Activated B cell treated with CpG ODN at 0.5 μM for 24 hours (primary cell): Measurements from ENCODE around the gene SKP1. TPM values are rescaled to one million over a fixed set of nuclear protein-coding genes. Genes with fewer than 3 reads are reported as not detected.

Source experiments
- ATAC-seq: fragments of 200-7000 bp; cut with Tn5 transposase; one replicate; pipeline ENCODE4 v1.10.0; 2021; ENCODE audit warnings: low read depth, mild to moderate bottlenecking, moderate library complexity
- CTCF ChIA-PET: fragments of 350-600 bp; sonication (Branson Sonifier 250); formaldehyde crosslinking; loops from one replicate; lab custom pipeline; 2021; ENCODE audit warnings: antibody characterized with exemption; lab: Charles Lee
- POLR2A ChIA-PET: fragments of 350-600 bp; sonication (Branson Sonifier 250); formaldehyde crosslinking; loops from one replicate; lab custom pipeline; 2021; ENCODE audit warnings: antibody characterized with exemption; lab: Charles Lee
- DNase-seq: peaks from one replicate; pipeline ENCODE4 v3.0.0; 2022
- H3K27ac Mint-ChIP-seq: one replicate; pipeline ENCODE4 v1.8.0; 2020; ENCODE audit warnings: mixed read lengths
- H3K27me3 Mint-ChIP-seq: one replicate; pipeline ENCODE4 v1.8.0; 2021; ENCODE audit warnings: mixed read lengths
- H3K36me3 Mint-ChIP-seq: one replicate; pipeline ENCODE4 v1.8.0; 2021; ENCODE audit warnings: low read depth, mixed read lengths
- H3K4me1 Mint-ChIP-seq: one replicate; pipeline ENCODE4 v1.8.0; 2021; ENCODE audit warnings: mixed read lengths
- H3K4me3 Mint-ChIP-seq: one replicate; pipeline ENCODE4 v1.8.0; 2020; ENCODE audit warnings: mild to moderate bottlenecking, mixed read lengths
- H3K9me3 Mint-ChIP-seq: one replicate; pipeline ENCODE4 v1.8.0; 2020; ENCODE audit warnings: mixed read lengths
- CTCF ChIP-seq: fragments of 200-600 bp; IDR thresholded peaks from one replicate; pipeline ENCODE4 v1.8.0; 2022; ENCODE audit warnings: antibody characterized with exemption, mild to moderate bottlenecking
- intact Hi-C: fragments of 100-400 bp; cut with micrococcal nuclease; formaldehyde crosslinking; loops from one replicate; pipeline ENCODE4 v1.15.1; 2024
- total RNA-seq: library from RNA; stranded (reverse); gene quantifications from 2 replicates; pipeline ENCODE4 v1.2.3, GENCODE V29; 2022

Gene SKP1
- total RNA-seq, 1 donor from 2014 or later, result 211 TPM

GRCh38 chr5:134113363-134113889, 63.3 kb downstream of the SKP1 start:
- H3K27me3 Mint-ChIP-seq, result peaks cover 10% of the 10 kb centered on the region
- ChIA-PET POLR2A (interaction anchor here (0.6 to 5.2 kb wide), 5 partner anchors 9 to 937 kb away, joined by 3 to 61 read pairs (median 3); no protein-coding TSS in a partner anchor), CTCF (interaction anchor here (2.0 to 6.2 kb wide), 3 partner anchors 12 to 73 kb away, joined by 11 to 51 read pairs (median 32); no protein-coding TSS in a partner anchor)
- H3K36me3 Mint-ChIP-seq, result peaks cover 2% of the 10 kb centered on the region
- no peaks in the 10 kb centered on the region for H3K9me3 Mint-ChIP-seq
- DNase-seq (no peak), ATAC-seq (no peak)
- no peak overlapping the region for H3K27ac Mint-ChIP-seq
- H3K4me3 Mint-ChIP-seq, result peak overlapping the region; percentile 90
- peaks cover 21% of the 10 kb centered on the region for H3K4me1 Mint-ChIP-seq
- intact Hi-C loops, result loop anchor here (1.0 kb wide), 1 partner anchor 42 kb away; no protein-coding TSS in a partner anchor
- no peak for TF ChIP-seq CTCF

GRCh38 chr5:134112726-134113362, 63.9 kb downstream of the SKP1 start:
- peaks cover 2% of the 10 kb centered on the region for H3K36me3 Mint-ChIP-seq
- no peak for ATAC-seq
- H3K9me3 Mint-ChIP-seq, result no peaks in the 10 kb centered on the region
- H3K27me3 Mint-ChIP-seq, result peaks cover 10% of the 10 kb centered on the region
- no peak overlapping the region for H3K4me3 Mint-ChIP-seq
- ChIA-PET CTCF (interaction anchor here (1.5 to 6.2 kb wide), 4 partner anchors 11 to 73 kb away, joined by 4 to 51 read pairs (median 20); no protein-coding TSS in a partner anchor), POLR2A (interaction anchor here (0.6 to 5.2 kb wide), 3 partner anchors 8 to 937 kb away, joined by 3 to 61 read pairs (median 3); no protein-coding TSS in a partner anchor)
- intact Hi-C loops, result loop anchor here (1.0 kb wide), 1 partner anchor 42 kb away; no protein-coding TSS in a partner anchor
- TF ChIP-seq CTCF, result no peak
- no peak for DNase-seq
- H3K27ac Mint-ChIP-seq, result no peak overlapping the region
- peaks cover 21% of the 10 kb centered on the region for H3K4me1 Mint-ChIP-seq

- Mint-ChIP-seq H3K9me3 (no peaks in the 10 kb centered on the region), H3K27me3 (peaks cover 10% of the 10 kb centered on the region), H3K27ac (no peak overlapping the region), H3K4me1 (peaks cover 18% of the 10 kb centered on the region), H3K36me3 (peaks cover 2% of the 10 kb centered on the region), H3K4me3 (no peak overlapping the region)
- DNase-seq (no peak), ATAC-seq (no peak)
- POLR2A ChIA-PET, result interaction anchor here (0.6 to 5.2 kb wide), 4 partner anchors 12 to 523 kb away, joined by 3 to 61 read pairs (median 3); partner anchors contain the start of gene SKP1
- intact Hi-C loops, result no loop called here
- no peak for TF ChIP-seq CTCF
- CTCF ChIA-PET, result interaction anchor here (1.3 to 6.2 kb wide), 5 partner anchors 10 to 73 kb away, joined by 4 to 51 read pairs (median 9); no protein-coding TSS in a partner anchor
These were observed 64.8 kb downstream of the SKP1 start for GRCh38 chr5:134111741-134112647.

GRCh38 chr5:134110382-134110781, 66.4 kb downstream of the SKP1 start:
- Mint-ChIP-seq H3K4me1 (peaks cover 13% of the 10 kb centered on the region), H3K27me3 (peaks cover 10% of the 10 kb centered on the region), H3K36me3 (peaks cover 2% of the 10 kb centered on the region), H3K4me3 (no peak overlapping the region), H3K9me3 (no peaks in the 10 kb centered on the region), H3K27ac (no peak overlapping the region)
- intact Hi-C loops, result no loop called here
- ChIA-PET CTCF (interaction anchor here (1.1 to 6.2 kb wide), 2 partner anchors 9 to 32 kb away, joined by 3 to 51 read pairs; no protein-coding TSS in a partner anchor), POLR2A (interaction anchor here (5.2 kb wide), 1 partner anchor 10 kb away, joined by 61 read pairs; no protein-coding TSS in a partner anchor)
- ATAC-seq (no peak), DNase-seq (no peak)
- TF ChIP-seq CTCF, result no peak
